NCI-H1436 (cell line): Measurements from ENCODE around the gene FRMD8.
"Not testable (repeated sequence)": the region's sequence is repeated elsewhere in the genome, so short reads cannot be mapped to it uniquely, and the experiment has no call there.

Experiments
- DNase-seq: peaks from one replicate; lab custom pipeline; 2025; lab: John Stamatoyannopoulos, UW

FRMD8 gene

GRCh38 chr11:65393513-65394079, 7.2 kb downstream of the FRMD8 start:
- DNase-seq, result no peak

- no peak for DNase-seq
Measured at GRCh38 chr11:65394125-65394536, 7.7 kb downstream of the FRMD8 start.

- DNase-seq, result no peak
Measured at GRCh38 chr11:65395961-65396530, 9.6 kb downstream of the FRMD8 start.

GRCh38 chr11:65396769-65397745, 10.6 kb downstream of the FRMD8 start:
- no peak for DNase-seq

- no peak for DNase-seq
Measured at GRCh38 chr11:65398362-65398910, 12.0 kb downstream of the FRMD8 start.

- no peak for DNase-seq
Measured at GRCh38 chr11:65399249-65399648, 12.8 kb downstream of the FRMD8 start.

GRCh38 chr11:65399845-65400244, 13.4 kb downstream of the FRMD8 start:
- no peak for DNase-seq

- DNase-seq, result no peak
Measured at GRCh38 chr11:65400307-65401072, 14.1 kb downstream of the FRMD8 start.

GRCh38 chr11:65401073-65401802, 14.8 kb downstream of the FRMD8 start:
- DNase-seq, result no peak

GRCh38 chr11:65401803-65402248, 15.4 kb downstream of the FRMD8 start:
- no peak for DNase-seq

- no peak for DNase-seq
Measured at GRCh38 chr11:65402790-65403189, 16.4 kb downstream of the FRMD8 start.

GRCh38 chr11:65403607-65404121, 17.2 kb downstream of the FRMD8 start:
- no peak for DNase-seq

GRCh38 chr11:65404210-65404609, 17.8 kb downstream of the FRMD8 start:
- DNase-seq, result no peak

- DNase-seq, result no peak
Measured at GRCh38 chr11:65404638-65405339, 18.4 kb downstream of the FRMD8 start.

GRCh38 chr11:65410936-65411680, 24.7 kb downstream of the FRMD8 start:
- no peak for DNase-seq

- DNase-seq, result no peak
Measured at GRCh38 chr11:65411681-65412070, 25.2 kb downstream of the FRMD8 start.

GRCh38 chr11:65412271-65413076, 26.0 kb downstream of the FRMD8 start:
- DNase-seq, result no peak

GRCh38 chr11:65413077-65413664, 26.7 kb downstream of the FRMD8 start:
- not testable (repeated sequence) for DNase-seq
